Stimulated activated CD4-positive, alpha-beta T cell treated with anti-CD3 and anti-CD28 coated beads, Interleukin-12 subunit alpha, Interleukin-12 subunit beta, amount 100 ng/mL, for 4 hours (primary cell): ENCODE results near the gene RBM41.
A peak's percentile ranks its signal among the peaks of the same experiment; 100 is the strongest.
"Not testable (repeated sequence)": the region's sequence is repeated elsewhere in the genome, so short reads cannot be mapped to it uniquely, and the experiment has no call there.

Experiments used
- DNase-seq: peaks from one replicate; pipeline ENCODE4 v3.0.0-alpha.2; 2020

The RBM41 gene

GRCh38 chrX:107118322-107119147 is at the start of gene RBM41:
Gene RBM41, minus strand, starts transcription at chrX:107118822. Its CDS starts 49 bp downstream, at chrX:107118773.
- peak; percentile 57 for DNase-seq

GRCh38 chrX:107168257-107168656 is 49.6 kb upstream of the RBM41 start:
- no peak for DNase-seq

- no peak for DNase-seq
Measured at GRCh38 chrX:107167163-107167921, 48.7 kb upstream of the RBM41 start.

GRCh38 chrX:107157618-107158017 is 39.0 kb upstream of the RBM41 start:
- not testable (repeated sequence) for DNase-seq

DNA sequence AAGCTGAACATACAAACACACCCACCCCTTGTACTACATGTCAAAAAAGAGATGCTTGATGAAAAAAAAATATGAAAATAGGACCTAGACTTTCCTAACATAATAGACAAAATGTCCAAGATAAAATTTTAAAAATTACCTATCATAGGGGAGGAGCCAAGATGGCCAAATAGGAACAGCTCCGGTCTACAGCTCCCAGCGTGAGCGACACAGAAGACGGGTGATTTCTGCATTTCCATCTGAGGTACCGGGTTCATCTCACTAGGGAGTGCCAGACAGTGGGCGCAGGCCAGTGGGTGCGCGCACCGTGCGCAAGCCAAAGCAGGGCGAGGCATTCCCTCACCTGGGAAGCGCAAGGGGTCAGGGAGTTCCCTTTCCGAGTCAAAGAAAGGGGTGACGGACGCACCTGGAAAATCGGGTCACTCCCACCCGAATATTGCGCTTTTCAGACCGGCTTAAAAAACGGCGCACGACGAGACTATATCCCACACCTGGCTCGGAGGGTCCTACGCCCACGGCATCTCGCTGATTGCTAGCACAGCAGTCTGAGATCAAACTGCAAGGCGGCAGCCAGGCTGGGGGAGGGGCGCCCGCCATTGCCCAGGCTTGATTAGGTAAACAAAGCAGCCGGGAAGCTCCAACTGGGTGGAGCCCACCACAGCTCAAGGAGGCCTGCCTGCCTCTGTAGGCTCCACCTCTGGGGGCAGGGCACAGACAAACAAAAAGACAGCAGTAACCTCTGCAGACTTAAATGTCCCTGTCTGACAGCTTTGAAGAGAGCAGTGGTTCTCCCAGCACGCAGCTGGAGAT is 37.2 kb upstream of the RBM41 start:
- not testable (repeated sequence) for DNase-seq

DNA sequence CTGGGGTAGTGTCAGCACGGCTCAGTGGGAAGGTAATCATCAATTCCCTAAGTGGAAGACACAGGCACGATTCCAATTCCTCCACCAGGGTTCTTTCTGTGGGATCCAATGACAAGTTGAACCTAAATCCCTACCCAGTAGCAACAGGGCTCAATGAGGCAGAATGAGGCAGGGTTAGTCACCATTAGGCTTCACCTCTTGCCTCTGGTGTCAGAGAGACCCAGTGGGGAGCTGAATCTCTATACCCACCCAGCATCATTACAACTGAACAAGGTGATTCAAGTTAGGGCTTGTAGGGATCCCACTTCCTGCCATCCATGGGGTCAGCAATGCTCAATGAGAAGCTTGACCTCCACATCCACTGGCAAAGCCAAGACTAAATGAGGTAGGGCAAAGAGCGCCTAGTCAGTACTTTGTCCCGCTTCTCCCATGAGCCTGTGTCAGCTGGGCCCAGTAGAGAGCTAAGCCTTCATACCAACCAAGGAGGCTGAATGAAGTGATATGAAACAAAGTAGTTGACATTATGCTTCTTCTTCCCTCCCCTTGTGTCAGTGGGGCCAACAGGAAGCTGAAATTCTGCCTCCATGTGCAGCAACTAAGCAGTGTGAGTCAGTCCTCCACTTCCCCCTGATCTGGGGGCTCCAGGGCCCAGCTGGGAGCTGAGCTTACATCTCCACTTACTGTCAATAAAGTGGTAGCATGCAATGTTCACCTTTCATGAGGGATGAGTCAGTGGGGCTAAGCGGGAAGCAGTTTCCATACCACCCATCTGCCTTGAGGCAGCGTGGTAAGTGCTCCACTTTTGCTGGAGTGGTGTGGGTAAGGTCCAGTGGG is 36.4 kb upstream of the RBM41 start:
- DNase-seq = no peak

GRCh38 chrX:107153005-107153404 is 34.4 kb upstream of the RBM41 start:
- DNase-seq = no peak

DNA sequence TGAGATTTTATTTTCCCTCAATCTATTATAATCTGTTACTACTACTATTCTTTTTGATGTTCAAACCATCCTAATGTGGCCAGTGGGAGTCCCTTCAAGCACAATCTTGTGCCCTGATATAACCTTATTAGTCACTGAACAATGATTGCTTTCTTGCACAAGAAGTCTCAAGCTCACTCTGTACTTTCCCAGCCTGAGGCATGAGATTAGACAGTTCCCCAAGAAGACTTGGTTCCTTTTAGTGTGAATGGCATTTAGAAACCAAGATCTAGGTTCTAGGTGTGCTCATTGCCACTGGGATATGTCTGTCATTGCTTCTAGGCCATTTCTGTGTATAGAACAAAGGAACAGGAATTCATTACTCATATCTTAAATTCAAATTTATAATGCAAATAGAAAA is 28.0 kb upstream of the RBM41 start:
- no peak for DNase-seq

DNA sequence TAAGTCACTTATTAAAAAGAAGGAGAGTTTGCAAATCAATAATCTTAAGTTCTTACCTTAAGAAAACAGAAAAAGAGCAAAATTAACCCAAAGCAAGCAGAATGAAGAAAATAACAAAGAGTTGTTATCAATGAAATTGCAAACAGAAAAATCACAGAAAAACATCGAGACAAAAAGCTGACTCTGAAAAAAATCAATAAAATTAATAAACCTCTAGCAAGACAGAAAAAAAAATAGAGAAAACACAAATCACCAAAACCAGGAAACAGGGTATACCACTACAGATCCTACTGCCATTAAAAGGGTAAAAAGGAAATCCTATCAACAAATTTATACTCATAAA is 17.3 kb upstream of the RBM41 start:
- DNase-seq = no peak

- no peak for DNase-seq
Measured at GRCh38 chrX:107135049-107135964, 16.7 kb upstream of the RBM41 start.

DNA sequence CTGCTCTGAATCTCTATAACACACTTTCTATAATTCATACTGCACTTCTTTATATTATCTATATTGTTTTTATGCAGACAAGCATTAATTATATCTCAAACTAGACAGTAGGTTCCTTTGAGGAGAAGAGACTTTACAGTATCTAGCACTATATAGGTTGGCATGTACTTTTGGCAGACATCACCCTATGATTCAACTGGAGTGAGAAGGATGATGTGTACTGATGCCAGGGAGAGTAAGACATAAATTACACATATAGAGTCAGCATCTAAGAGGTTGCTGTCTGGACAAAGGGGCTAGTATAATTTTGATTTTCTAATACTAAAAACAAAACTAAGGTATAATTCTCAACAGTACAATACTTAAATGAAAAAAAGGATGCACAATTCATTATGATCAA is 5.1 kb upstream of the RBM41 start:
- no peak for DNase-seq

DNA sequence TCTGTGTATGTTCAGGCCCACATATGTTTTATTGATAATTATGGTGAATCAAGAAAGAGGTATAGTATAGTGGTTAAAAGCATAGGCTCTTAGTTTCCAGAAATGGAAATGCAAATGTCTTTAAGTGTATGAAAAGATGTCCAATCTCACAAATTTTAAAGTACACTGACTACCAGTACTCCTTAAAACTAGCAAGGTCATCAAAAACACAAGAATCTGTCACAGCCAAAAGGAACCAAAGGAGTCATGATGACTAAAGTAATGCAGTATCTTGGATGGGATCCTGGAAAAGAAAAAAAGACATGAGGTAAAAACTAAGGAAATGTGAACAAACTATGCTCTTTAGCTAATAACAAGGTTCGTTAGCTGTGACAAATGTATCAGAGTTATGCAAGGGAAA is 661 bp upstream of the RBM41 start:
- no peak for DNase-seq

DNA sequence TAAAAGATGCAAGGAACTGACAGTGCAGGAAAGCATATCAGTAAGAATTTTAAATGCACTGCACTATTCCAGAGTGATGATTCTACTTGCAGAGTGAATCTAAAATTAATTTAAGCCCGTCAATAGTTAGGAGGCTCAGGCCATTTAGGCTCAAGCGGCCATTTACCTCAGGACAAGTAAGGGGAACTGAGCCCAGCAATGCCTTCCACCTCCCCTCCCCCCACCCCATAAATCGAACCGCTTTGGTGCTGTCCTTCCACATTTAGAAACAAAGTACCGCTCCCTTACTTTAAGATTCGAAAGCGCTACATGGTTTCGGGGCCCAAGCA is 665 bp downstream of the RBM41 start:
- DNase-seq = no peak

DNA sequence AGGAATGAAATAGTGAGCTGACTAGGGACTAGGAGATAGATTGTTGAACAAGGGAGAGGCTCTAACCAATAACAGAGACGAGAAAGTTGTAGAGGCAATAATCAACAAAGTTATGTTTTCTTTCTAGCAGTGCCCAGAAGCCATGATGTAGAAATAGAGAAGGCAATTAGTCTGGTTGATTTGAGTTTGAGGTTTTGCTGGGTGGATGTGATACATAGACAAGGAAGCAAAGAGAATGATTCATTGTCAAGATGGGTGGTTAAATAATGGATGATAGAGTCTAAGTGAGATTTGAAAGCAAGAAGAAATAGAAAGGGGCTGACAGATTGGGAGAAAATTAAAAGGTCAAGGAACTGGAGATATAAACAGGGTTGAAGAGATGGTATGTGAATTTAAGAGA is 11.2 kb downstream of the RBM41 start:
- no peak for DNase-seq

DNA sequence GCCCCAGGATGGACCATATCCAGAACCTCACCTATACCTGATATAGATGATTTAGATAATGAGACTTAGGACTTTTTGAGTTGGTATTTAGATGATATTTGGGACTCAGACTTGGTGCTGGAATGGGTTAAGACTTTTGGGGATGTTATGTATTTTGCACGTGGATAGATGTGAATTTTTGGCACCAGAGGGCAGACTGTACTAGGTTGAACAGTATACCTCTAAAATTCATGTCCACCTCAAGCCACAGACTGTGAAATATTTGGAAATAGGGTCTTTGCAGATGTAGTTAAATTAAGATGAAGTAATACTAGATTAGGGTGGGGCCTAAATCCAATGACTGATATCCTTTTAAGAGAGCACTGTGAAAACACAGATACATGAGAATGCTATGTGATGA is 15.6 kb downstream of the RBM41 start:
- no peak for DNase-seq

GRCh38 chrX:107076158-107076557 is 42.5 kb downstream of the RBM41 start:
- no peak for DNase-seq

GRCh38 chrX:107057731-107058130 is 60.9 kb downstream of the RBM41 start:
- DNase-seq = not testable (repeated sequence)

GRCh38 chrX:107054978-107055377 is 63.6 kb downstream of the RBM41 start:
- DNase-seq = no peak

GRCh38 chrX:107050195-107050709 is 68.4 kb downstream of the RBM41 start:
- DNase-seq = no peak

- no peak for DNase-seq
Measured at GRCh38 chrX:107047622-107048021, 71.0 kb downstream of the RBM41 start.

DNA sequence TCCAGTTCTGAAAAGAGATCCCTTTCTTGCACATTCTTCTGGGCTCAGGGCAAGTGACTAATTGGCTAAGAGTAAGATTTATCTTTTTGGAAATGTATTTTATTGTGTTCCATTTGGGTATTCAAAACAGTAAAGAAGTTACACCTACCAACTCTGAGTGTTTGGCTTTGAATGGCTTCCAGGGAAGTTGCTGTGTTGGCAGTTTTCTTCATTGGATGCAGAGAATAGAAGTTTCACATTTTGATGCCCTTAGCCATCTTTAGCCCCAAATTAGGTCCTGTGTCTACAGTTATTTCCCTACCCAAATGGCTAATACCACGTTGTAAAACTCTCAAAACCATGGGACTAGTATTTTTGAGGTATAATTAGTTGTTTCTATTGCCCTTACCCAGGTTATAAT is 88.9 kb downstream of the RBM41 start:
- no peak for DNase-seq
